T-helper 17 cell (primary cell): ENCODE results near the gene GLT1D1. TPM values are rescaled to one million over a fixed set of nuclear protein-coding genes. Genes with fewer than 3 reads are reported as not detected.
"Not testable (repeated sequence)": the region's sequence is repeated elsewhere in the genome, so short reads cannot be mapped to it uniquely, and the experiment has no call there.

ENCODE experiments used
- ATAC-seq: fragments of 150-1000 bp; cut with Tn5 transposase; 2 replicates; pipeline ENCODE4 v1.10.0; 2021; ENCODE audit warnings: mild to moderate bottlenecking, moderate library complexity
- DNase-seq, 3 donors: peaks; one replicate each; pipeline versions ENCODE4 v3.0.0 to v3.0.0-alpha.2; 2020 to 2021
- H3K9me3 ChIP-seq: one replicate; pipeline ENCODE4 v1.7.0; 2013; ENCODE audit warnings: low read length, mild to moderate bottlenecking; ENCODE audit not compliant: control insufficient read depth, poor library complexity, severe bottlenecking
- H3K27ac Mint-ChIP-seq: one replicate; pipeline ENCODE4 v1.8.0; 2022; ENCODE audit warnings: mild to moderate bottlenecking, moderate library complexity, mixed read lengths
- H3K27me3 Mint-ChIP-seq: one replicate; pipeline ENCODE4 v1.8.0; 2022; ENCODE audit warnings: mixed read lengths
- H3K36me3 Mint-ChIP-seq: one replicate; pipeline ENCODE4 v1.8.0; 2022; ENCODE audit warnings: low read depth, mixed read lengths
- H3K4me1 Mint-ChIP-seq: one replicate; pipeline ENCODE4 v1.8.0; 2022; ENCODE audit warnings: mild to moderate bottlenecking, mixed read lengths
- H3K4me3 Mint-ChIP-seq: one replicate; pipeline ENCODE4 v1.8.0; 2022; ENCODE audit warnings: mild to moderate bottlenecking, moderate library complexity, mixed read lengths
- total RNA-seq, 4 donors: library from RNA in 2 of 4; stranded (reverse) in 2 of 4; gene quantifications; one replicate each; pipeline ENCODE4 v1.2.3 and lab custom pipeline; 2022 to 2026

The GLT1D1 gene
- total RNA-seq (1 to 10 TPM in 1 of 2 donors, under 1 TPM in 1; 0.10 to 1.2 TPM), total RNA-seq (lab: John Stamatoyannopoulos, UW) (0 reads per million in 2 donors)

DNA sequence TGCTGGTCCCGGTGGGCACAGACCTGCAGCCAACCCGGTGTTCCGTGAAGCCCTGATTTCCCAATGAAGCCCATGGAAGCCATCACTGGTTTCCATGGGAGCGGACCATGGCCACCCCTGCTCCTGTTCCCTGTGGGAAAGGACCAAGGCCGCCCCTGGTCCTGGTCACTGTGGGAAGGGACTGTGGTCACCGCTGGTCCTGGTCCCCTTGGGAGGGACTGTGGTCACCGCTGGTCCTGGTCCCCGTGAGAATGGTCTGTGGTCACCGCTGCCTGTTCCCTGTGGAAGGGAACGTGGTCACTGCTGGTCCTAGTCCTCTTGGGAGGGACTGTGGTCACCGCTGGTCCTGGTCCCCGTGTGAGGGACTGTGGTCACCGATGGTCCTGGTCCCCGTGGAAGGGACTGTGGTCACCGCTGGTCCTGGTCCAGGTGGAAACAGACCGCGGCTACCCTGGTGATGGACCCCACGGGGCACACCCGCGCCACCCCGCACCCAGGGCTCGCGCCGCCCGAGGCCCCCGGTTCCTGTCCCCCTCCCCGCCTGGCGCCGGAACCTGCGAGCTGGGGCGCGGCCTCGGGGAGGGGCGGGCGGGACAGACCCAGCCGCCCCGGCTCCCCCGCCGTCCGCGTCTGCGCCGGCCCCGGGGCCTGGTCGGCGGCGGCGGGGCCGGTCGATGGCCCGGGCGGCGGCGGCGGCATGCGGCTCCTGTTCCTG lies at the start of gene GLT1D1:
TSS of gene GLT1D1 (plus strand) at position 594 of the 715 bp plus-strand sequence. CDS start at position 698, 104 bp downstream.
- no peak for DNase-seq
- peaks cover 2% of the 10 kb centered on the region for H3K4me1 Mint-ChIP-seq
- no peaks in the 10 kb centered on the region for H3K9me3 ChIP-seq
- peaks cover 48% of the 10 kb centered on the region for H3K27me3 Mint-ChIP-seq
- H3K27ac Mint-ChIP-seq: no peak within 1 kb of the TSS
- peak within 1 kb of the TSS; percentile 31 for H3K4me3 Mint-ChIP-seq
- ATAC-seq: no peak
- H3K36me3 Mint-ChIP-seq: peaks cover 2% of the 10 kb centered on the region

DNA sequence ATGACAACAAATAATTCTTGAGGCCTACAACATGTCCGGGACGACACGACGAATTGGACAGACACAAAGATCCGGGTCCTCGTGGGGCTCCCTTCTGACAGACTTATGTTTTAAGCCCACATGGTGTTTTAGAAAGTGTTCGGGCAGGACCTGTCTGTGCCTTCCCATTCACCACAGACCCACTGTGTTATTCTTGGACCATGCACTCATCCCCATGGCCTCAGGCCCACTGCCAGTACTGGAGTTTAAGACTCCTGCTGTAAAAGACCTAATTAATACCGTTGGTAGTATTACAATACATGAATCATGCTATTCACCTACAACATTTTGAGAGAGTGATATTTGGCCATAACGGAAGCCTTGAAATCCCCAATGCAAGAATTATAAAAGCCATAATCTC lies 49.5 kb upstream of the GLT1D1 start:
- Mint-ChIP-seq H3K27ac (no peak overlapping the region), H3K4me1 (peaks cover 11% of the 10 kb centered on the region), H3K27me3 (no peaks in the 10 kb centered on the region), H3K4me3 (no peak overlapping the region), H3K36me3 (peaks cover 14% of the 10 kb centered on the region)
- no peak for DNase-seq
- ATAC-seq: no peak
- no peaks in the 10 kb centered on the region for H3K9me3 ChIP-seq

DNA sequence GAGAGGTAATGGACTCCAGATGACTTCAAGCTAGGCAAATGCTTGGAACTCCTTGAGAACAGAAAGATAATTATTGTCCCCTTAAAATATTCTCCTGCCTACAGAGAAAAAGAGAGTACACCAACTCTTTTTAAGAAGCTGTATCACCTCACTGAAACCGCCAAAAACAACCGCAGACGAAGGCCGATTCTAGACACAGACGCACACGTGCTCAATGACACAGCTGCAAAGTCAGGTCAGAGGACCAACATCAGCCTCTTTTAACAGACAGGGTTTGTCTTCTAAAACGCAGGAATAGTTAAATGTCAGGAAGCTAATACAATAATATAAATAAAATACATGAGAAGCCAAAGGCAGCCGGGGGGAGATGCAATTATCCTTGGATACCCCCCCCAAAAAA lies 48.5 kb upstream of the GLT1D1 start:
- Mint-ChIP-seq H3K4me3 (no peak overlapping the region), H3K27me3 (no peaks in the 10 kb centered on the region), H3K27ac (no peak overlapping the region), H3K36me3 (peaks cover 16% of the 10 kb centered on the region), H3K4me1 (peaks cover 11% of the 10 kb centered on the region)
- no peak for ATAC-seq
- no peaks in the 10 kb centered on the region for H3K9me3 ChIP-seq
- DNase-seq: no peak

DNA sequence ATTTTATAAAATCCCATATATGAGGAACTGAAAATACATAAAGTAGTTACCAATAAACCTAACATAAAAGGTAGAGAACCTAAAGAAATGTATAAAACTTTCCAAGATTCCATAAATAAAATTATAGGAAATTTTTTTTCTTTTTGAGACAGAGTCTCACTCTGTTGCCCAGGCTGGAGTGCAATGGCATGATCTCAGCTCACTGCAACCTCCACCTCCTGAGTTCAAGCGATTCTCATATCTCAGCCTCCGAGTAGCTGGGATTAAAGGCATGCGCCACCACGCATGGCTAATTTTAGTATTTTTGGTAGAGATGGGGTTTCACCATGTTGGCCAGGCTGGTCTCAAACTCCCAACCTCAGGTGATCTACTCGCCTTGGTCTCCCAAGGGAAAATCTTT lies 47.9 kb upstream of the GLT1D1 start:
- not testable (repeated sequence) for H3K27me3 Mint-ChIP-seq, H3K9me3 ChIP-seq, DNase-seq, H3K27ac Mint-ChIP-seq, ATAC-seq, H3K4me3 Mint-ChIP-seq
- Mint-ChIP-seq H3K36me3 (peaks cover 13% of the 10 kb centered on the region), H3K4me1 (peaks cover 16% of the 10 kb centered on the region)

DNA sequence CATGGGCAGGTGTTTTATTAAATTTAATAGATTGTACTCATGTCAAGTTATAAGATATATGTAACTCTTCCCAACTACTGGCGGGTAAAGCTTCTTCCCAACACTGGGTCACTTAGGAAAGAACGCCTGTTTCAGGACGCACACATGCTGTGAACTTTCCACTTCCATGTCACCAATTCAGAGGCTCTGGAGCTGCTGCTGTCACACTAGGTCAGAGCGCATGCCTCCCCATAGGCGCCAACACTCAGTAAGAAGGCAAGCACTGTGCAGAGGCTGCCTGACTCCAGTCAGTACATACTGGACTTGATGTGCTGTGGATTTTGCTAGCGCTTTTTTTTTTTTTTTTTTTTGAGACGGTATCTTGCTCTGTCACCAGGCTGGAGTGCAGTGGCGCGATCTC lies 46.7 kb upstream of the GLT1D1 start:
- Mint-ChIP-seq H3K27me3 (no peaks in the 10 kb centered on the region), H3K4me3 (no peak overlapping the region), H3K36me3 (peaks cover 10% of the 10 kb centered on the region), H3K4me1 (peaks cover 23% of the 10 kb centered on the region), H3K27ac (no peak overlapping the region)
- ATAC-seq: no peak
- H3K9me3 ChIP-seq: no peaks in the 10 kb centered on the region
- no peak for DNase-seq

DNA sequence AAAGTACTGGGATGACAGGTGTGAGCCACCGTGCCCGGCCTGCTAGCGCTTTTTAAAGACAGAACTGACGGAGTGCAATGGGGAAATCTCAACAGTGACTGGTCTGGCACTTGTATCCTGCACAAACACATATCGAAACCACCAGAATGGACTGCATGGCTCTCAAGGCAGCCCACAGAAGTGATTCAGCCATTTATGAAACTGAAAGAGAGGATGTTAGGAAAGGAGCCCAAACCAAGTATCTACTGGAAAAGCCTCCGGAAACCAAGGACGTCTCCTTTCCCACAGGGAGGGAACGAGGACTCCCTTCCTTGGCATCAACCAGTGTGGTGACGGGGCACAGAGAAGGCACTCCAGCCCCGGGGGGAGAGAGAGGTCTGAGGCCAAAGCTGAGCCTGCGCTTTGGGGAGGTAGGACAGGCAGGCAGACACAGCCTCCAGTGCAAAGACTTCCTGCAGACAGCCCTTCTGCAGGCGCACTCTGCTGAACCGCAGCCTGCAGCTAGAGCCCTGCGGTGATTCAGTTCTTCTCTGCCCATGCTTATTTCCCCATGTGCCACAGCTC lies 46.0 kb upstream of the GLT1D1 start:
- H3K9me3 ChIP-seq: no peaks in the 10 kb centered on the region
- Mint-ChIP-seq H3K27ac (no peak overlapping the region), H3K4me1 (peaks cover 27% of the 10 kb centered on the region), H3K27me3 (no peaks in the 10 kb centered on the region), H3K36me3 (peaks cover 10% of the 10 kb centered on the region), H3K4me3 (no peak overlapping the region)
- DNase-seq (no peak), ATAC-seq (no peak)

DNA sequence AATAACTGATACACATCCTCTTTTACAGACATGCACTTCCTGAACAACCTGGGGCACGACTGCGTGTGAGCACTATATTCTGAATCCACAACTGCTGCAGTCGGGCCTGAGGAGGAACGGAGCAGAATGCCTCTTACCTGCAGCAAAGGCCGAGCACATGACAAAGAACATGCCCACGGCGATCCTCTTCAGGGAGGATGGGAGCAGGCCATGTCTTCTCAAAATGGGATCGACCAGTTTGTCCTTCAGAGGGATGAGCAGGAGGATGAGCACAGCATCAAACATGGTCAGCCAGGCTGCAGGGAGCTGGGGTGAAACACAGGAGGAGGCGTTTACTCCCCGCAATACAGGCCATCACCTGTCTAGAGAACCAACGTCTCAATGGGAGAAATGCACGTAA lies 44.6 kb upstream of the GLT1D1 start:
- Mint-ChIP-seq H3K36me3 (peaks cover 4% of the 10 kb centered on the region), H3K27me3 (no peaks in the 10 kb centered on the region), H3K27ac (no peak overlapping the region), H3K4me1 (peaks cover 22% of the 10 kb centered on the region), H3K4me3 (no peak overlapping the region)
- H3K9me3 ChIP-seq: no peaks in the 10 kb centered on the region
- ATAC-seq (no peak), DNase-seq (no peak)

DNA sequence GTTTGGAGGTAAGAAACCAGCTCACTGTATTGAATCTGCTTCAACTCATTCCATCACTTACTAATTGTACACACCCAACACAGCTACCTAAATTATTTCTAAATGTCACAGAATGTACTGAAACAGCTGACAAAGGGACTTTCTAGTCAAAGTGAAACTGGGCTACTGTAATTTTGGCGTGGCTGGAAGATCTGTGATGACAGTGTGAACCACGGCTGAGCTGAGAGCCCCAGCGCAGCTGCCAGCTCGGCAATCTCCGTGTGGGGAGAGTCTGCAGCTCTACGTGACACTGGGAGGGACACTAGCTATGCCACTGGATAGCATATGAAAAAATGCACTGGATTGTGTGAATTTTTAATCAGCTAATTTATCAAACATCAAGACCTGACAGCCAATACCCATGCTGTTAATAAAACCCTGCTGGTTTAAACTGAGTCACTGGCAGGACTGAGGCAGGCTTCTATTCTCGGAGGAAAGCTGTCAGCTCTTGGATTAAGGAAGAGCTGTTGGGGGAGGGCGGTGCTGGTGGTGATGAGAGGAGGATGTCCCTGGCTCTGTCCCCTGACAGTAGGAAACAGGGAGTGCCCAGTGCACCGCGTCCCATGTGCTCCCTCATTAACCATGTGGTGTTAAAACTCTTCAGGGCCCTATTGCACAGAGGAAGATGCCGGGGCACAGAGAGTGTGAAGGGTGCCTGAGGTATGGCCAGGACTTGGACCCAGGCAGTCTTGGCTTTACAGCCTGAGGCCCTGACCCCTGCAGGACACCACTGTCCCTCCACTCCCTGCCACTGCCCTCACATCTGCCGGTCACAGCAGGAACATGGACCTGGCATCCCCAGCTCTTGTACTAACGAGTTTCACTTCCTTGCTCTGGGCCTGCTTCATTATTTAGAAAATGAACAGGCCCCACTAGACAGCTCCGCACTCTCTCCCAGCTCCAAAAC lies 42.8 kb upstream of the GLT1D1 start:
- Mint-ChIP-seq H3K36me3 (peaks cover 2% of the 10 kb centered on the region), H3K27me3 (no peaks in the 10 kb centered on the region), H3K27ac (peak overlapping the region; percentile 90), H3K4me1 (peaks cover 25% of the 10 kb centered on the region), H3K4me3 (peak overlapping the region; percentile 83)
- ATAC-seq (peak; percentile 82), DNase-seq (no peak)
- no peaks in the 10 kb centered on the region for H3K9me3 ChIP-seq

DNA sequence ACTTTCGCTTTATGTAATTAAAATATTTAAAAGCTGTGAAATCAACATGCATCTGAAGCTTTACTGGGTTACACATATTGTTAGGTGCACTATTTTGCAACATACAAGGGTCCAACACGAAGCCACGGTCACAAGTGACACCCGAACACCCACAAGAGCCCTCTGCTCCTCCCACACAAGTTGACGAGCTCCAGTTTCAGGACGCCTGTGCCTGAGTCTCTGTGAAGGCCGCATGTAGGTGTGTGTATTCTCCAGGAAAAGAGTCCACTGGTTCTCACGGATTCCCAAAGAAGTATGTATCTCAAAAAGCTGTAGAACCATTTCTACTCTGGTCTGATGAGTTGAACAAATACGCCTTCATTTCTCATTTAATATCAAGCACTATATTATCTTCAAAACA lies 41.5 kb upstream of the GLT1D1 start:
- peak overlapping the region; percentile 25 for H3K4me3 Mint-ChIP-seq
- H3K27me3 Mint-ChIP-seq: no peaks in the 10 kb centered on the region
- H3K27ac Mint-ChIP-seq: peak overlapping the region; percentile 90
- peaks cover 2% of the 10 kb centered on the region for H3K36me3 Mint-ChIP-seq
- ATAC-seq (no peak), DNase-seq (no peak)
- H3K9me3 ChIP-seq: no peaks in the 10 kb centered on the region
- peaks cover 30% of the 10 kb centered on the region for H3K4me1 Mint-ChIP-seq

DNA sequence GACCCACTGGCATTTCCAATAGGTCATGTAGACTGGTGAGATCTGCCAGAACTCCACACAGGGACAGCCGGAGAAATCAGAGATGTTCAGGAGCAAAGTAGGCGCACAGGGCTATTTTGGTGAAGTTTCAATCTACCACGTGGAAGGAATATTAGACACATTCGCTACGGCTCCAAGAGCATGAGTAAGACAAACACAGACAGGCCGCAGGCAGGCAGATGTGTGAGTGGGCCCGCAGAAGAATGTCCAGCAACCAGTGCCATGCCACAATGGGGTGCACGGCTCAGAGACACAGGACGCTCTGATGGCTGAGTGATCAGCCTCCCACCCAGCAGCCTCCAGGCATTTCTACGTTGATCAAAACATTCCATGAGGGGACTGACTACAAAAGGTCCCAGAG lies 39.9 kb upstream of the GLT1D1 start:
- H3K4me3 Mint-ChIP-seq: no peak overlapping the region
- no peaks in the 10 kb centered on the region for H3K9me3 ChIP-seq
- peaks cover 43% of the 10 kb centered on the region for H3K4me1 Mint-ChIP-seq
- H3K27me3 Mint-ChIP-seq: no peaks in the 10 kb centered on the region
- no peak overlapping the region for H3K27ac Mint-ChIP-seq
- DNase-seq (no peak), ATAC-seq (no peak)
- H3K36me3 Mint-ChIP-seq: peaks cover 2% of the 10 kb centered on the region

DNA sequence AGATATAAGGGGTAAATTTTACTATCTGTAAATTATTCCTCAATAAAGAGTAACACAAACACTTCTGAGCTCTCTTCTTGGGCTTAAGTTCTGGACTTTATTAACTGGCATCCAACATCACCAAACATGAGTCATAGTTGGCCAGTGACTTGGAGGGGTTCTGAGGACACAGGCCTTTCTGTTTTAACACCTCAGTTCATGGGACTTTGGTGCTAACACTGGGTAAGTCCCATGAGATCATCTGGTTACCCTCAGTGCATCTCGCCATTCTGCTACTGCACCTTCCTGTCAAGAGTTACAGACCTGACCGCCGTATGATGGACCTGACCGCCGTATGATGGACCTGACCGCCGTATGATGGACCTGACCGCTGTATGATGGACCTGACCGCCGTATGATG lies 39.4 kb upstream of the GLT1D1 start:
- no peak for ATAC-seq
- DNase-seq: no peak
- H3K36me3 Mint-ChIP-seq: peaks cover 2% of the 10 kb centered on the region
- H3K27me3 Mint-ChIP-seq: no peaks in the 10 kb centered on the region
- H3K27ac Mint-ChIP-seq: no peak overlapping the region
- H3K9me3 ChIP-seq: no peaks in the 10 kb centered on the region
- no peak overlapping the region for H3K4me3 Mint-ChIP-seq
- H3K4me1 Mint-ChIP-seq: peaks cover 46% of the 10 kb centered on the region

DNA sequence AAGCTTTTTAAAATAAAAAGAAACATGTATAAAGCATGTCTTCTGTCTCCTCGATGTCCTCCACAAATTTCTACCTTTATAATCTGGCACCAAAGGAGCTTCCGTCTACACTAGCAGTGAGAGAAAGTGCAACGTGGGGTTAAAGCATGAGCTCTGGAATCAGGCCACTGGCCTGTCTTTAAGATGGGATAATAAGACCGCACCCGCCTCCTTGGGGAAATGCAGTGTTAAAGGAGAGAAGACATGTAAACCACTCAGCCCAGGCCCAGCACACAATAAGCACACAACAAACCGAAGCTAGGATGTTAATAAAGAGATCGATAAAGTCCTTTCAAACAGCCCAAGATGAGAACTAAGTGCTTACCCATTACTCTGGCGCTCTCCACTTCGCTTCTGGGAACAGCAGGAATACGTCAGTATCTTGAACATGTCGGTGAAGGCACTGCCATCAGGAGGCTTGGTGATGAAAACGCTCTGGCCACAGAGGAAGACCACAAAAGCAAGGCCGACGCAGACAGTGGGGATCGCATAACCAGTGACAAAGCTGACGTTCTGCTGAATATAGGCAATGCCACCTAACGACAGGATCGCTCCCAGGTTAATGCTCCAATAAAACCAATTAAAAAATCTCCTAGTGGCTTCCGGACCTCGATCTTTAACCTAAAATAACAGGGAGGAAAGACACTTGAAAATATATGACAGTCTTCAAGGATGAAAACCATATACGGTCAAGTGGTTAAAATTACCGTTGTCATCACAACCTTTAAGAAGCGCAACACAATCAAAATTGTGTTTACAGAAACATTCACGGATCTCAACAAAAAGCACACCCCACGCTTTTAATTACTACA lies 38.6 kb upstream of the GLT1D1 start:
- no peaks in the 10 kb centered on the region for H3K36me3 Mint-ChIP-seq

More for the DNA sequence above, 38.6 kb upstream of the GLT1D1 start:
- no peak overlapping the region for H3K27ac Mint-ChIP-seq
- no peak for ATAC-seq
- no peak overlapping the region for H3K4me3 Mint-ChIP-seq
- H3K27me3 Mint-ChIP-seq: no peaks in the 10 kb centered on the region
- no peaks in the 10 kb centered on the region for H3K9me3 ChIP-seq
- H3K4me1 Mint-ChIP-seq: peaks cover 49% of the 10 kb centered on the region
- DNase-seq: no peak
